Measurements from ENCODE around the gene BRCA2.

BRCA2 gene

GRCh38 chr13:32430018-32430747, 114.9 kb downstream of the BRCA2 start:
- Histone ChIP-seq H3K27me3 (ENCODE audit: insufficient read depth, low read length) (peaks cover 30% of the 10 kb centered on the region), H3K9me3 (ENCODE audit: insufficient read depth, low read depth, low read length) (no peaks in the 10 kb centered on the region), H3K27ac (ENCODE audit: low read depth, low read length) (no peak overlapping the region), H3K9ac (ENCODE audit: low read depth, low read length) (no peak overlapping the region), H3K4me3 (ENCODE audit: low read length) (no peak overlapping the region), H3K4me1 (ENCODE audit: insufficient read depth, low read length) (peaks cover 6% of the 10 kb centered on the region; the same call in 1 of the 2 replicates), H3K36me3 (ENCODE audit: insufficient read depth, low read length) (no peaks in the 10 kb centered on the region)
- 92% methylated on average over 6 of the region's 6 CpGs for WGBS

GRCh38 chr13:32431361-32431760, 116.1 kb downstream of the BRCA2 start:
- Histone ChIP-seq H3K9me3 (ENCODE audit: insufficient read depth, low read depth, low read length) (no peaks in the 10 kb centered on the region), H3K27ac (ENCODE audit: low read depth, low read length) (no peak overlapping the region), H3K27me3 (ENCODE audit: insufficient read depth, low read length) (peaks cover 18% of the 10 kb centered on the region), H3K36me3 (ENCODE audit: insufficient read depth, low read length) (0 out of 2 replicates have a peak, but pooled peaks cover 3% of the 10 kb centered on the region), H3K4me3 (ENCODE audit: low read length) (no peak overlapping the region), H3K4me1 (ENCODE audit: insufficient read depth, low read length) (peaks cover 6% of the 10 kb centered on the region; the same call in 1 of the 2 replicates), H3K9ac (ENCODE audit: low read depth, low read length) (no peak overlapping the region)
- 94% methylated on average over 3 of the region's 5 CpGs for WGBS

- Histone ChIP-seq H3K4me3 (ENCODE audit: low read length) (no peak overlapping the region), H3K4me1 (ENCODE audit: insufficient read depth, low read length) (no peaks in the 10 kb centered on the region), H3K27ac (ENCODE audit: low read depth, low read length) (no peak overlapping the region), H3K9ac (ENCODE audit: low read depth, low read length) (no peak overlapping the region), H3K27me3 (ENCODE audit: insufficient read depth, low read length) (peaks cover 6% of the 10 kb centered on the region; the same call in 1 of the 2 replicates), H3K9me3 (ENCODE audit: insufficient read depth, low read depth, low read length) (no peaks in the 10 kb centered on the region), H3K36me3 (ENCODE audit: insufficient read depth, low read length) (0 out of 2 replicates have a peak, but pooled peaks cover 3% of the 10 kb centered on the region)
- WGBS: 94% methylated on average over 3 of the region's 3 CpGs
These were observed 117.5 kb downstream of the BRCA2 start for GRCh38 chr13:32432856-32433255.

GRCh38 chr13:32438871-32439270, 123.6 kb downstream of the BRCA2 start:
- H3K27ac ChIP-seq (ENCODE audit: low read depth, low read length): no peak overlapping the region
- no peaks in the 10 kb centered on the region for H3K9me3 ChIP-seq (ENCODE audit: insufficient read depth, low read depth, low read length)
- 96% methylated on average over 4 of the region's 4 CpGs for WGBS
- 0 out of 2 replicates have a peak, but pooled peaks cover 3% of the 10 kb centered on the region for H3K36me3 ChIP-seq (ENCODE audit: insufficient read depth, low read length)
- no peak overlapping the region for H3K4me3 ChIP-seq (ENCODE audit: low read length)
- no peaks in the 10 kb centered on the region for H3K27me3 ChIP-seq (ENCODE audit: insufficient read depth, low read length)
- H3K4me1 ChIP-seq (ENCODE audit: insufficient read depth, low read length): no peaks in the 10 kb centered on the region
- no peak overlapping the region for H3K9ac ChIP-seq (ENCODE audit: low read depth, low read length)

GRCh38 chr13:32443111-32443510, 127.8 kb downstream of the BRCA2 start:
- H3K4me1 ChIP-seq (ENCODE audit: insufficient read depth, low read length): no peaks in the 10 kb centered on the region
- no peaks in the 10 kb centered on the region for H3K9me3 ChIP-seq (ENCODE audit: insufficient read depth, low read depth, low read length)
- no peaks in the 10 kb centered on the region for H3K36me3 ChIP-seq (ENCODE audit: insufficient read depth, low read length)
- no peak overlapping the region for H3K4me3 ChIP-seq (ENCODE audit: low read length)
- H3K27ac ChIP-seq (ENCODE audit: low read depth, low read length): no peak overlapping the region
- no peak overlapping the region for H3K9ac ChIP-seq (ENCODE audit: low read depth, low read length)
- WGBS: 91% methylated on average over 2 of the region's 2 CpGs
- no peaks in the 10 kb centered on the region for H3K27me3 ChIP-seq (ENCODE audit: insufficient read depth, low read length)

GRCh38 chr13:32445461-32445860, 130.2 kb downstream of the BRCA2 start:
- Histone ChIP-seq H3K4me3 (ENCODE audit: low read length) (no peak overlapping the region), H3K9ac (ENCODE audit: low read depth, low read length) (no peak overlapping the region), H3K4me1 (ENCODE audit: insufficient read depth, low read length) (no peaks in the 10 kb centered on the region), H3K27ac (ENCODE audit: low read depth, low read length) (no peak overlapping the region), H3K27me3 (ENCODE audit: insufficient read depth, low read length) (no peaks in the 10 kb centered on the region), H3K9me3 (ENCODE audit: insufficient read depth, low read depth, low read length) (no peaks in the 10 kb centered on the region), H3K36me3 (ENCODE audit: insufficient read depth, low read length) (no peaks in the 10 kb centered on the region)
- 100% methylated on average over 1 of the region's 2 CpGs for WGBS

- no peak overlapping the region for H3K9ac ChIP-seq (ENCODE audit: low read depth, low read length)
- no peaks in the 10 kb centered on the region for H3K9me3 ChIP-seq (ENCODE audit: insufficient read depth, low read depth, low read length)
- H3K36me3 ChIP-seq (ENCODE audit: insufficient read depth, low read length): no peaks in the 10 kb centered on the region
- H3K4me1 ChIP-seq (ENCODE audit: insufficient read depth, low read length): no peaks in the 10 kb centered on the region
- H3K27ac ChIP-seq (ENCODE audit: low read depth, low read length): no peak overlapping the region
- H3K4me3 ChIP-seq (ENCODE audit: low read length): no peak overlapping the region
- H3K27me3 ChIP-seq (ENCODE audit: insufficient read depth, low read length): no peaks in the 10 kb centered on the region
- 95% methylated on average over 3 of the region's 3 CpGs for WGBS
These were observed 130.9 kb downstream of the BRCA2 start for GRCh38 chr13:32446220-32446619.

GRCh38 chr13:32446773-32447465, 131.6 kb downstream of the BRCA2 start:
- H3K36me3 ChIP-seq (ENCODE audit: insufficient read depth, low read length): no peaks in the 10 kb centered on the region
- no peaks in the 10 kb centered on the region for H3K9me3 ChIP-seq (ENCODE audit: insufficient read depth, low read depth, low read length)
- 91% methylated on average over 2 of the region's 2 CpGs for WGBS
- H3K9ac ChIP-seq (ENCODE audit: low read depth, low read length): no peak overlapping the region
- no peaks in the 10 kb centered on the region for H3K4me1 ChIP-seq (ENCODE audit: insufficient read depth, low read length)
- no peaks in the 10 kb centered on the region for H3K27me3 ChIP-seq (ENCODE audit: insufficient read depth, low read length)
- H3K27ac ChIP-seq (ENCODE audit: low read depth, low read length): no peak overlapping the region
- no peak overlapping the region for H3K4me3 ChIP-seq (ENCODE audit: low read length)

- Histone ChIP-seq H3K27ac (ENCODE audit: low read depth, low read length) (no peak overlapping the region), H3K9me3 (ENCODE audit: insufficient read depth, low read depth, low read length) (no peaks in the 10 kb centered on the region), H3K27me3 (ENCODE audit: insufficient read depth, low read length) (no peaks in the 10 kb centered on the region), H3K9ac (ENCODE audit: low read depth, low read length) (no peak overlapping the region), H3K4me3 (ENCODE audit: low read length) (no peak overlapping the region), H3K4me1 (ENCODE audit: insufficient read depth, low read length) (no peaks in the 10 kb centered on the region), H3K36me3 (ENCODE audit: insufficient read depth, low read length) (no peaks in the 10 kb centered on the region)
These were observed 132.8 kb downstream of the BRCA2 start for GRCh38 chr13:32447894-32448623.

GRCh38 chr13:32448972-32449371, 133.7 kb downstream of the BRCA2 start:
- WGBS: no CpG with 5 or more reads among the region's 1 CpG
- H3K9me3 ChIP-seq (ENCODE audit: insufficient read depth, low read depth, low read length): no peaks in the 10 kb centered on the region
- H3K27ac ChIP-seq (ENCODE audit: low read depth, low read length): no peak overlapping the region
- no peak overlapping the region for H3K9ac ChIP-seq (ENCODE audit: low read depth, low read length)
- no peaks in the 10 kb centered on the region for H3K27me3 ChIP-seq (ENCODE audit: insufficient read depth, low read length)
- H3K4me3 ChIP-seq (ENCODE audit: low read length): no peak overlapping the region
- no peaks in the 10 kb centered on the region for H3K4me1 ChIP-seq (ENCODE audit: insufficient read depth, low read length)
- no peaks in the 10 kb centered on the region for H3K36me3 ChIP-seq (ENCODE audit: insufficient read depth, low read length)
